Transverse colon (tissue), 4 donors: ENCODE results near the gene RB1. TPM values are rescaled to one million over a fixed set of nuclear protein-coding genes. Genes with fewer than 3 reads are reported as not detected.

Experiments used
- DNase-seq: peaks from one replicate; pipeline ENCODE4 v3.0.0-alpha.2; 2019
- H3K27ac ChIP-seq, 4 donors: fragments of 200-600 bp; sonication (generic); 2 replicates each; pipeline ENCODE4 v1.5.1; 2016 to 2018; ENCODE audit warnings: inconsistent platforms in 4 of 4
- H3K27me3 ChIP-seq: fragments of 200-600 bp; sonication (generic); 2 replicates; pipeline ENCODE4 v1.5.1; 2017; ENCODE audit warnings: inconsistent platforms
- H3K36me3 ChIP-seq, 4 donors: fragments of 200-600 bp; sonication (generic); 2 replicates each; pipeline ENCODE4 v1.5.1; 2017 to 2019; ENCODE audit warnings: inconsistent platforms in 4 of 4
- H3K4me1 ChIP-seq, 4 donors: fragments of 200-600 bp; sonication (generic); 2 replicates each; pipeline ENCODE4 v1.5.1; 2017 to 2020; ENCODE audit warnings: inconsistent platforms in 4 of 4
- H3K4me3 ChIP-seq, 4 donors: fragments of 200-600 bp; sonication (generic); 1 replicate in 1 of 4; 2 replicates in 3 of 4; pipeline versions ENCODE4 v1.5.1 to v1.6.1; 2017 to 2019; ENCODE audit warnings: inconsistent platforms in 4 of 4
- H3K9me3 ChIP-seq, 2 donors: fragments of 200-600 bp; sonication (generic); 2 replicates each; pipeline ENCODE4 v1.5.1; 2017 to 2019; ENCODE audit warnings: inconsistent platforms in 2 of 2
- EP300 ChIP-seq: sonication (generic); formaldehyde crosslinking; IDR thresholded peaks from one replicate; pipeline ENCODE4 v1.6.1; 2017; ENCODE audit warnings: antibody characterized with exemption, low read depth
- POLR2A ChIP-seq: fragments of 450-650 bp; IDR thresholded peaks from one replicate; pipeline ENCODE4 v1.6.1; 2016; ENCODE audit warnings: antibody characterized with exemption, mild to moderate bottlenecking, moderate library complexity
- POLR2AphosphoS5 ChIP-seq, 3 donors: sonication (generic); formaldehyde crosslinking; IDR thresholded peaks; one replicate each; pipeline ENCODE4 v1.6.1; 2016; ENCODE audit warnings: antibody characterized with exemption in 3 of 3
- WGBS, 2 donors: methylation state at CpG; one replicate each; pipeline ENCODE4 v1.1.5; 2018; ENCODE audit warnings: low coverage in 1 of 2; 5-methylcytosine and 5-hydroxymethylcytosine counted together
- in situ Hi-C, 4 donors: fragments of 200-750 bp; cut with MboI; loops; one replicate each; pipeline versions ENCODE4 v1.15.0 to v1.15.1; 2017; ENCODE audit warnings: low sequenced_read_pairs in 3 of 4, low pct_ligation_motif_present in 1 of 4, low pct_unique_long_range_greater_than_20kb in 1 of 4
- intact Hi-C: fragments of 100-400 bp; cut with DNase I; formaldehyde crosslinking; loops from one replicate; pipeline ENCODE4 v1.15.1; 2023; ENCODE audit warnings: low total_unique reads
- total RNA-seq, 4 donors: library from RNA; depleted of rRNA; stranded (reverse); fragments of >200 nt; gene quantifications; one replicate each; pipeline ENCODE4 v1.1.0, GENCODE V29; 2016
- TF ChIP-seq, protein P1 (sequence below), 5 experiments: fragments of 200-600 bp in 3 of 5; fragments of 450-650 bp in 2 of 5; sonication (generic) in 3 of 5; IDR thresholded peaks; 1 replicate in 2 of 5; 2 replicates in 3 of 5; pipeline ENCODE4 v1.5.1; 2016 to 2017; ENCODE audit warnings: antibody characterized with exemption in 5 of 5, inconsistent platforms in 3 of 5, mild to moderate bottlenecking in 2 of 5, moderate library complexity in 1 of 5

RB1 gene
- total RNA-seq, 4 donors from 2014 or later: 14.6 to 31.0 (median 23.2) TPM

DNA sequence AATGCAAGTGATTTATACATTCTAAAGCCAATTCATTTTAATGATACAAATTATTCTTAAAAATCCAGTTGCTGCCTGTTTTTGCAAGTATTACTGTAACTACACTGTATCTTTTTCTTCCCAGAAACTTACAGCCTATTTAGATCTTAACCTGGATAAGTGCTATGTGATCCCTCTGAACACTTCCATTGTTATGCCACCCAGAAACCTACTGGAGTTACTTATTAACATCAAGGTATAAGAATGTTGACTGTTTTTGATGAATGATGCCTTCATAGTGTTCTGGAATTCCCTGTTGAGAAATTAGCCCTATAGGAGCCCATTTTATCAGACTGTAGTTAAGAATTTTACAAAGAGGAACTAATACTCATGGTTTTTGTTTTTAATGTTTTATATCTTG lies 45.5 kb upstream of the RB1 start:
- DNase-seq: no peak
- Histone ChIP-seq H3K9me3 (no peaks in the 10 kb centered on the region), H3K36me3 (peaks cover 0 to 89% (median 35%) of the 10 kb centered on the region in 4 donors), H3K27ac (no peak overlapping the region), H3K4me1 (peaks cover 0 to 14% (median 0%) of the 10 kb centered on the region in 4 donors), H3K27me3 (no peaks in the 10 kb centered on the region), H3K4me3 (no peak overlapping the region)
- intact Hi-C loops (no loop called here), in situ Hi-C loops (no loop called here)
- TF ChIP-seq EP300: no peak
- no peak for TF ChIP-seq POLR2AphosphoS5 (IDR thresholded peaks at IDR 0.05)
- TF ChIP-seq, protein P1, sequence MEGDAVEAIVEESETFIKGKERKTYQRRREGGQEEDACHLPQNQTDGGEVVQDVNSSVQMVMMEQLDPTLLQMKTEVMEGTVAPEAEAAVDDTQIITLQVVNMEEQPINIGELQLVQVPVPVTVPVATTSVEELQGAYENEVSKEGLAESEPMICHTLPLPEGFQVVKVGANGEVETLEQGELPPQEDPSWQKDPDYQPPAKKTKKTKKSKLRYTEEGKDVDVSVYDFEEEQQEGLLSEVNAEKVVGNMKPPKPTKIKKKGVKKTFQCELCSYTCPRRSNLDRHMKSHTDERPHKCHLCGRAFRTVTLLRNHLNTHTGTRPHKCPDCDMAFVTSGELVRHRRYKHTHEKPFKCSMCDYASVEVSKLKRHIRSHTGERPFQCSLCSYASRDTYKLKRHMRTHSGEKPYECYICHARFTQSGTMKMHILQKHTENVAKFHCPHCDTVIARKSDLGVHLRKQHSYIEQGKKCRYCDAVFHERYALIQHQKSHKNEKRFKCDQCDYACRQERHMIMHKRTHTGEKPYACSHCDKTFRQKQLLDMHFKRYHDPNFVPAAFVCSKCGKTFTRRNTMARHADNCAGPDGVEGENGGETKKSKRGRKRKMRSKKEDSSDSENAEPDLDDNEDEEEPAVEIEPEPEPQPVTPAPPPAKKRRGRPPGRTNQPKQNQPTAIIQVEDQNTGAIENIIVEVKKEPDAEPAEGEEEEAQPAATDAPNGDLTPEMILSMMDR (IDR thresholded peaks at IDR 0.05): no peak
- TF ChIP-seq POLR2A: no peak

DNA sequence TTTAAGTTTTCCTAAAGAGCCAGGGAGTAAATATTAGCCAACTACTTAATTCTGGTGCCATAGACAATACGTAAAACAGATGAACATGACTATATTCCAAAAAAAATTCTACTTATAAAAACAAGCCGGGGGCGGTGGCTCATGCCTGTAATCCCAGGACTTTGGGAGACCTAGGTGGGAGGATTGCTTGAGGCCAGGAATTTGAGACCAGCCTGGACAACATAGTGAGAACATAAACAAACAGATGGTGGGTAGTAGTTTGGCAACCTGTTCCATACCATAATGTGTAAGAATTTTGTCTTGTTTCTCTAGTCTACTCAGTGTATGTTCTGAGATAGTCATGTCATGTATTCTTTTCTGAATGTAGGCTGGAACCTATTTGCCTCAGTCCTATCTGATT lies 45.1 kb upstream of the RB1 start:
- in situ Hi-C loops: no loop called here
- no peak overlapping the region for H3K27ac ChIP-seq

DNA sequence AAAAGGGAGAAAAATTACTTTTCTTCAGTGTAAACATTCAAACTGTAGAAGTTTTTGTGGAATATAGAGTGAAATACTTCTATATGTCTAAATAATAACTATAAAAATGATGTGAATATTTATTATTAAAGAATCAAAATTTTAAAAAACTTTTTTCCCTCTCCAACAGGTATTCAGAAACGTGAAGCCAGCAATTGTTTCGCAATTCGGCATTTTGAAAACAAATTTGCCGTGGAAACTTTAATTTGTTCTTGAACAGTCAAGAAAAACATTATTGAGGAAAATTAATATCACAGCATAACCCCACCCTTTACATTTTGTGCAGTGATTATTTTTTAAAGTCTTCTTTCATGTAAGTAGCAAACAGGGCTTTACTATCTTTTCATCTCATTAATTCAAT lies 42.6 kb upstream of the RB1 start:
- H3K27ac ChIP-seq: no peak overlapping the region
- TF ChIP-seq POLR2AphosphoS5 (IDR thresholded peaks at IDR 0.05) (no peak), POLR2A (no peak), EP300 (no peak)
- TF ChIP-seq, protein P1 (IDR thresholded peaks at IDR 0.05): no peak
- 83 to 89% methylated on average over 4 of the region's 4 CpGs for WGBS, 2 donors
- intact Hi-C loops (no loop called here), in situ Hi-C loops (no loop called here)
- no peak overlapping the region for H3K4me3 ChIP-seq
- DNase-seq: no peak
- H3K36me3 ChIP-seq: peaks cover 0 to 78% (median 29%) of the 10 kb centered on the region in 4 donors
- peaks cover 0 to 7% (median 0%) of the 10 kb centered on the region in 4 donors for H3K4me1 ChIP-seq
- no peaks in the 10 kb centered on the region for H3K9me3 ChIP-seq
- H3K27me3 ChIP-seq: no peaks in the 10 kb centered on the region

More for the DNA sequence above, 45.1 kb upstream of the RB1 start:
- Histone ChIP-seq H3K27me3 (no peaks in the 10 kb centered on the region), H3K36me3 (peaks cover 0 to 93% (median 35%) of the 10 kb centered on the region in 4 donors), H3K9me3 (no peaks in the 10 kb centered on the region), H3K4me3 (no peak overlapping the region), H3K4me1 (peaks cover 0 to 10% (median 0%) of the 10 kb centered on the region in 4 donors)
- TF ChIP-seq POLR2AphosphoS5 (IDR thresholded peaks at IDR 0.05) (no peak), EP300 (no peak), POLR2A (no peak)
- TF ChIP-seq, protein P1 (IDR thresholded peaks at IDR 0.05): no peak
- DNase-seq: no peak
- WGBS, 2 donors: 90 to 96% methylated on average over 3 of the region's 3 CpGs
- intact Hi-C loops: no loop called here

DNA sequence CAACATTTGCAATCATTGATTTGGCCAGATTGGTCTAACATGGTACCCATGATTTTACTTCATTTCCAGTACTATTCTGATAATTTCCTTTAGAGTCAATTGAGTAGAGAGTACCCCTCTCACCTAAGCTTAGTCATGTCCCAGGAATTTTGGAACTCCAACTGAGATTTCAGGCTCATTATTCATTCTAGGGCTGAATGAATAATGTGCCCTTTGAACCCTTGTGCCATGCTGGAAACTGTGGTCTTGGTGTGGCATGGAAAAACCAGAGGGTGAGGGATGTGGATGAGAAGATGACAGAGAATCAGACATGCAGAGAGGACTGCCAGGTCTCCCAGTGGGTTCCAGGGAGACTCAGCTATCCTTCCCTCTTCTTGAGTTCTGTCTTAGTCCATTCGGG lies 40.4 kb upstream of the RB1 start:
- intact Hi-C loops (no loop called here), in situ Hi-C loops (no loop called here)
- TF ChIP-seq EP300 (no peak), POLR2A (no peak), POLR2AphosphoS5 (IDR thresholded peaks at IDR 0.05) (no peak)
- TF ChIP-seq, protein P1 (IDR thresholded peaks at IDR 0.05): no peak
- DNase-seq: no peak
- no peaks in the 10 kb centered on the region for H3K9me3 ChIP-seq
- no peak overlapping the region for H3K4me3 ChIP-seq
- H3K36me3 ChIP-seq: peaks cover 0 to 56% (median 19%) of the 10 kb centered on the region in 4 donors
- no peaks in the 10 kb centered on the region for H3K27me3 ChIP-seq
- 90% methylated on average over 1 of the region's 1 CpG; no CpG with 5 or more reads in 1 of the 2 donors for WGBS, 2 donors
- H3K27ac ChIP-seq: no peak overlapping the region
- H3K4me1 ChIP-seq: peaks cover 0 to 7% (median 0%) of the 10 kb centered on the region in 4 donors
